NCI-H1930 (cell line): ENCODE data around the gene SLC35F5.
"Not testable (repeated sequence)": the region's sequence is repeated elsewhere in the genome, so short reads cannot be mapped to it uniquely, and the experiment has no call there.

ENCODE experiments used
- DNase-seq, 2 experiments: peaks; one replicate each; lab custom pipeline; 2025; lab: John Stamatoyannopoulos, UW

SLC35F5 gene, protein sequence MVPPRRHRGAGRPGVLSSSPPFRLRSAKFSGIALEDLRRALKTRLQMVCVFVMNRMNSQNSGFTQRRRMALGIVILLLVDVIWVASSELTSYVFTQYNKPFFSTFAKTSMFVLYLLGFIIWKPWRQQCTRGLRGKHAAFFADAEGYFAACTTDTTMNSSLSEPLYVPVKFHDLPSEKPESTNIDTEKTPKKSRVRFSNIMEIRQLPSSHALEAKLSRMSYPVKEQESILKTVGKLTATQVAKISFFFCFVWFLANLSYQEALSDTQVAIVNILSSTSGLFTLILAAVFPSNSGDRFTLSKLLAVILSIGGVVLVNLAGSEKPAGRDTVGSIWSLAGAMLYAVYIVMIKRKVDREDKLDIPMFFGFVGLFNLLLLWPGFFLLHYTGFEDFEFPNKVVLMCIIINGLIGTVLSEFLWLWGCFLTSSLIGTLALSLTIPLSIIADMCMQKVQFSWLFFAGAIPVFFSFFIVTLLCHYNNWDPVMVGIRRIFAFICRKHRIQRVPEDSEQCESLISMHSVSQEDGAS

DNA sequence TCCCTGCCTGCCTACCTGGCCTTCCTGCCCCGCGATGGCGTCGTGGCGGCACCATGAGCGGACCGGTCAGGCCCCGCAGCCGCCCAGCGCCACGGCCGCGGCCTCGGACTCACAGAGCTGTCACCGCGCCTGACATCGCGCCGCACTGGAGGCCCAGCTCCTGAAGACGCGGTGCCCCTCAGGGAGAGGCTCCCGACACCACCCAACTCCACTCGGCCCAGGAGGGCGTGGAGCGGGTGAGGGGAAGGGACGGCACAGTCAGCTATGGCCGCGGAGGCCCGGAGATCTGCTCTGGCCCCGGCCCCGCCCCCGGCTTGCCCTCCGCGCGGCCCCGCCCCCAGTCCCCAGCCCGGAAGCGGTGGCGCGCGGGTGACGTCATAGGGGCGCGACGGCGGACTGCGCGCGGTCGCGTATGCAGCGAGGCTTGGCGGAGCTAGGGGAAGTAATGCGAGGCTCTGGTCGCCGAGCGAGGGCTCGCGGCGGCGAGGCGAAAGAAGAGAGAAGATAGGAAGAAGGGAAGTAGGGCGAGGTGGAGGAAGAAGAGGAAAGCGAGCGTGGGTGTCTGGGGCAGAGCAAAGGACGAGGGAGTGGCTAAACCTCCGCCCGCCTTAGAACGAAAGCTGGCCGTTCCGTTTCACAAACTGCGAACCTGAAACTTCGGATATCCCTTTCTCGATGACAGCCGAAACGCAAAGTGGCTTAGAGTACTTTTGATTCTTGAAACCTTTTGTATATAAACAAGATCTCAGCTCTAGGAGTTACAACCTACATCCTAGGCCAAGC is at the start of gene SLC35F5:
TSS of gene SLC35F5 (minus strand) at position 288 of the 783 bp plus-strand sequence. CDS start at position 55, 233 bp downstream.
- peak; percentile 80 to 85 for DNase-seq

DNA sequence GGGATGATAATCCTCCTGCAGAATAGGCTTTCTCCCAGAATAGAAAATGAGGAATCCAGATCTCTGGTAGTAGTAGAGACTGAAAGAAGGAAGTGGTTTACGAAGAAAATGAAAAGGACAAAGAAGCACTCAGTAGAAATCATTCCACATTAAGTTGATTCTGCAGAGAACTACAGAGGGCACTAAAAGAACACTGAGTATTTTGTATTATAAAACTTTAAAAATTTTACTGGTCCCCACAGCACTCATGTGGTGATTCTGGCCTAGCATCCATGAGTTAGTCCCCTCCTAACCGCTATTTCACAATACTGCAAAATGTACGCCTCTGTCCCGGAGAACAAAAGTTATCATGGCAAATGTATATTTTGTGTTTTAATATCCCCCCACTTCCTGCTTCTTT is 42.9 kb upstream of the SLC35F5 start:
- DNase-seq: no peak

DNA sequence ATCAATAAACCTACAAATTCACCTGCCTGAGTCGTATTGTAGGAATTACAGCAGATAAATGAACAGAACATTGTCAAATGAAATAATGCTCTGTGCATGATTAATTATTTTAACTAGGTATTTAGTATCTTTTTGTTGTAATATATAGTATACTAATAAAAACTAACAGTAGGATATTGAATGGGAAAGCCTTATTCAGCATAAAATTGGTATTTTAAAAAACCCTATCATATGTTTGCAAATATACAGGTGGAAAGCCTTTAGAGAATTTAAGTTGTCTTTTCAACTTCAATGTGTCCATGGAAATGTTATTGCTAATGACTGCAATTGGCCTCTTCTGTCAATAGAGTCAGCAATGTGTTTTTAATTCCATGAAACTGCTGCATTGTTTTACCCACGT is 40.8 kb upstream of the SLC35F5 start:
- no peak for DNase-seq

DNA sequence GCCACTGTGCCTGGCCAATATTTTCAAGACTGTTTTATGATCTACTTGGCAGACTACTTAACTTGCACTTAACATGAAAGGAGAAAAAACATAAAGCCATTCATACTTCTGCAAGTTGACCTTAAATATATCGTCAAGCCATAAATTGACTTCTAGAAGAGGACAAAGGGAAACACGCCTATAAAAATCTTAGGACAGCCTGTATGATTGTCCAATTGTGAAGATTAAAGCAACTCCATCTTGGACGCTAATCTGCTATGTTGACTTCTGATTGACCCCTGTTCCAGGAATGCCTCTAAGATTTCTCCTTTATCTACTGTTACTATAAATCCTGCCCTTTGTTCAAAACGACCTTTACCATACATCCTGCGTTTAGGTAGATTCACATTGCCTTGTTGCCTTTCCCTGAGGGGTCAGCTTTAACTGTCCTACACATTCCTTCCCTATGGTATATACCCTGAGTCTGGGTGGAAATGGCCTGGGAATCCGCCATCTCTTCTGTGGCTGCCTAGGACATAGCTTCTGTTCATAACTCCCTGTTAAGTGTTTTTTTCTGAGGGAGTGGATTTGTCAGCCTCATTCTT is 40.2 kb upstream of the SLC35F5 start:
- DNase-seq: no peak

DNA sequence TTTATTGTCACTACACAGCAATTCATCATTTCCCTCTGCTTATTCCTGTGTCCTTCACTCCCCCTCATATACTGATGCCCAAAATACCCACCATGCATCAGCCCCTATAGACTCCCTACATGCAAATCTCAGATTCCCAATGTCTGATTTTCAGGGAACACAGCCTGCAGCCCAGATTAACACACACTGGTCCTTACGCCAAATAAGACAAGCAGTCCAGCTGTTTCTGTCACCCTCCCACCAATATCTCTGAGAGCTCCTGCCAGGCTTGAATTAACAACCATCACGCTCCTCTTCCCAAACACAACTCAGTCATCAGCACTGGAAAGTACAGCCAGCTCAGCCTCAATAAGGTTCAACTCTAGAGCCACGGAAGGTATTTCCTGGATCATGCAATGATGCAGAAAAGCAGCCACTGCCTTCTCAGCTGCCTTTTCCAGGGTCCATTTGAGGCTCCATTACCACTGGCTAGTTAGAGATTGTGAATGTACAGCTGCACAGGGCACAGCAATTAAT is 39.0 kb upstream of the SLC35F5 start:
- DNase-seq: no peak

DNA sequence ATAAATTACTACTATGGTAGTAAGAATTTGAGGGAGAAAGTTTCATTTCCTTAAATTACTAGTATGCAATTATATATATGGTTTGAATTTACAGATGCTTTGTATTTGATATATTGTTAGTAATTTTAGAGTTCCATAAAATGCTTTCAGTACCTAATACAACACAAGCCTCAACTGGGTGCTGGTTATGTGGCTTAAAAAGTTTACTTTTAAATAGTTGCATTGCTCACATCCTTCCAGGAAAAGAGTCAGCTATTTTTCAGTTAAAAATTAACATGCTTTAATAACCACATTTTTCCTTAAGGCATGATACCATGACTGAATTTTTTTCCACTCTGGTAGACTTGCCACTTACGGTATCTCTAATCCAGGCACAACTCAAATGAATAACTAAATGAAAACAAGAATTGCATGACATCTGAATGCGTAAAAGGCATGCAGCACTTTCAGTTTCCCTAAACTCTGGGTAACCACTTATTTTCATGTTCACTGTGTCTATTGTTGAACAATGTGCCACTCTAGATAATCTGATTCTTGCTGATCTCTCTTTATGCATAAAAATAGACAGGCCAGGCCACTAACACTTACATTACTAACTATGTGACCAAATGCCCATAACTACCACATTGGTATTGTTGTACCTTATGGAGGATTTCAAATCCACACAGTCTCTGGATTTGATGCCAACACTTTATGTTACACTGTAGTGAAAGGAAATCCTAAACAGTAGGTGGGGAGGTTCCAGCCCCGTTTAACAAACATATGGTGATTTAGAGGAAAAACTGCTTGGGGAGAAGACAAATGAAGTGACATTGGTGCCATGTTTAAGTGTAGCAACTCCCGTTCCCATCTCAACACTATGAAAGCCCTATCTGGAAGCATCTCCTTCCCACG is 35.5 kb upstream of the SLC35F5 start:
- no peak for DNase-seq

DNA sequence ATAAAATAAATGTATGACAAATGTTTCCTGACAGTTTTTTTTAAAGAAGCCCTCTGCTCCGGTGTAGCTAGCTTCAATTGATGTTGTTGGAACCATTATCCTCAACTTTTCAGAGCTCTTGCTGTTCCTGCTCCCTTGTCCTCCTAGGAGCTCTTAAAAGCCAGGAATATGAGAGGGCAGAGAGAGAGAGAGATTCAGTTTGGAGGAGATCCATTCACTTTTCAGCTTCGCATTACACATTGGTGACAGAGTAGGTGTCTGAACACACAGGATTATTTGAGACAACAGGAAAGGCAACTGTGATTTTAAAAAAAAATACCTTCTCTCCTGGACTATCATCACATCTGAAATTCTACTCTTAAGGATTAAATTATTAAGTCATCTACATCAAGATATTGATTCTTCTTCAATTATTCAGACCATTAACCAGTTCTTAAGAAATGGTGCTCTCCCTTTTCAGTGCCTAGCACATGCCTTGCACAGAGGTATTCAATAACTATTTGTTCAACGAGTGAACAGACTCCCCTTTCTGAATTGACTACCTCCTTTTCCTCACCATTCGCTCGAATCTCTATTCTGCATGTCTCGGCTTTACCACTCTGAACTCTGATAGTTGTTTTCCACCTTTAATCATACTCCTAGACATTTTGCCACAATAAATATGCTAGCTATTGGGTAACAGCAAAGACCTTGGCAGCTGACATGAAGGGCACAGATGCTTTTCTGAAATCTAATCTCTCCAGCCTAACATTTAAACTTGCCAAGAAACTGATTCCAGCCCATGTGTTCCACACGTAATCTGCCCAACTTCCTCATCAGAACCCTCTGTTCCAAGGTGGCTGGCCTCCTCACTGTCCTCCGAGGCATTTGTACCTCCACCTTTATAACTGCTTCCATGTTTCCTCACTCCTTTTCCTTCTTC is 28.6 kb upstream of the SLC35F5 start:
- DNase-seq: no peak

DNA sequence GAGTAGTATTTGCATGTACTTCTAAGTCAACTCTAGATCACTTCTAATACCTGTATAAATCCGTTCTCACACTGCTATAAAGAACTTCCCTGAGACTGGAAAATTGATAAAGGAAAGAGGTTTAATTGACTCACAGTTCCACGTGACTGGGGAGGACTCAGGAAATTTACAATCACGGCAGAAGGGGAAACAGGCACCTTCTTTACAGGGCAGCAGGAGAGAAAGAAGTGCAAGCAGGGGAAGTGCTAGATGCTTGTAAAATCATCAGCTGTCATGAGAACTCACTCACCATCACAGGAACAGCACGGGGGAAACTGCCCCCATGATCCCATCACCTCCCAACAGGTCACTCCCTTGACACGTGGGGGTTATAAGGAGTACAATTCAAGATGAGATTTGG is 24.0 kb upstream of the SLC35F5 start:
- no peak for DNase-seq

- no peak for DNase-seq
These were observed 20.9 kb upstream of the SLC35F5 start for GRCh38 chr2:113777371-113777770.

- DNase-seq: no peak
These were observed 20.5 kb upstream of the SLC35F5 start for GRCh38 chr2:113776949-113777348.

- not testable (repeated sequence) for DNase-seq
These were observed 18.2 kb upstream of the SLC35F5 start for GRCh38 chr2:113774616-113775015.

GRCh38 chr2:113770929-113771328 is 14.5 kb upstream of the SLC35F5 start:
- DNase-seq: no peak

DNA sequence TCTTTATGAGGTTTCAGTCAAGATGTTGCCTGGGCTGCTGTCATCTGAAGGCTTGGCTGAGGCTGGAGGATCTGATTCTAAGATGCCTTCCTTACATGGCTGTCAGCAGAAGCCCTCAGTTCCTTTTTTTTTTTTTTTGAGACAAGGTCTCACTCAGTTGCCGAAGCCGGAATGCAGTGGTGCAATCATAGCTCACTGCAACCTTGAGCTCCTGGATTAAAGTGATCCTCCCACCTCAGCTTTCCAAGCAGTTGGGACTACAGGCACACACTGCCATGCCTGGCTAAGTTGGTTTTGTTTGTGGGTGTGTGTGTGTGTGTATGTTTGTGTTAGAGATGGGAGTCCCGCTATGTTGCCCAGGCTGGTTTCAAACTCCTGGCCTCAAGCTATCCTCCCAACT is 13.1 kb upstream of the SLC35F5 start:
- DNase-seq: no peak

DNA sequence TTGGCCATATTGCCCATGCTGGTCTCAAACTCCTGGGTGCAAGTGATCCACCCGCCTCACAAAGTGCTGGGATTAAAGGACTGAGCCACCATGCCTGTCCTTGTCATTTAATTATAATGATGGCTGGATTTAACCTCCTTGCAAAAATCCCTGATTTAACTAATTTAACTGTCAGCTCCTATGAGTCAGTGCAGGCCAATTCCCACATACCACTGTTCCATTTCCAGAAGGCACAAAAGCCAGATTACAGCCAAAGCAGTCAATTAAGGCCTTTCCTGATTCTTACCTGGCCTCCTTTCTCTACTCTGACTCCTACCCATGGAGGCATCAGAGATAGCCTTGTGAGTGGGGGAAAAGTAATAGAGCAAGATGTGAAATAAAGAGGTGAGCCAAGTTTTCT is 12.3 kb upstream of the SLC35F5 start:
- DNase-seq: no peak

GRCh38 chr2:113767811-113768460 is 11.5 kb upstream of the SLC35F5 start:
- DNase-seq: no peak

DNA sequence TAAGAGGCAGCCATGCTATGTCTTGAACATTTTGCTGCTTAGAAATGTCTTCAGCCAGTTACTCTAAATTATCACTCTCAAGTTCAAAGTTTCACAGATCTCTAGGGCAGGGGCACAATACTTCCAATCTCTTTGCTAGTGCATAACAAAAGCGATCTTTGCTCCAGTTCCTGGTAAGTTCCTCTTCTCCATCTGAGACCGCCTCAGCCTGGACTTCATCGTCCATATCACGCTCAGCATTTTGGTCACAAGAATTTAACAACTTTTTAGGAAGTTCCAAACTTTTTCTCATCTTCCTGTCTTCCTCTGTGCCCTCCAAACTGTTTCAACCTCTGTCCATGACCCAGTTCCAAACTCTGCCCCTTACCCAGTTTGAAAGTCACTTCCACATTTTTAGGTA is 8.8 kb upstream of the SLC35F5 start:
- DNase-seq: no peak

- no peak for DNase-seq
These were observed 6.1 kb upstream of the SLC35F5 start for GRCh38 chr2:113762377-113763118.

- no peak for DNase-seq
These were observed 4.0 kb upstream of the SLC35F5 start for GRCh38 chr2:113760400-113760799.

DNA sequence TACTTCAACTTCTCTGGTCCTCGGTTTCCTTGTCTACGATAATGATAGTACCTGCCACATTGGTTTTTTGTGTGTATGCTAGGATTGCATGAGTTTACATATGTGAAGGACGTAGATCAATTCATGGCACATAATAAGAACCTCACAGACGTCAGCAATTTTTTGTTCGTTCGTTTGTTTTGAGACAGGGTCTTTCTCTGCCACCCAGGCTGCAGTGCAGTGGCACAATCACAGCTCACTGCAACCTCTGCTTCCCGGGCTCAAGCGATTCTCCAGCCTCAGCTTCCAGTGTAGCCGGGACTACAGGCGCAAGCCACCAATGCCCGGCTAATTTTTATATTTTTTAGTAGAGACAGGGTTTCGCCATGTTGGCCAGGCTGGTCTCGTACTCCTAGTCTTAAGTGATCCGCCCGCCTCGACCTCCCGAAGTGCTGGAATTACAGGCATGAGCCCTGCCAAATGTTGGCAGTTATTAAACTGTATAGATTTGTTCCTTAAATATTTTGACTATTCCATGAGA is 756 bp upstream of the SLC35F5 start:
- DNase-seq: no peak
